Epithelial cell of esophagus (primary cell): ENCODE data around the gene F10.

Source experiments
- DNase-seq: peaks from one replicate; pipeline ENCODE4 v3.0.0; 2010; ENCODE audit warnings: low read depth
- H3K4me3 ChIP-seq: 2 replicates; pipeline ENCODE4 v1.5.1; 2011; ENCODE audit warnings: mild to moderate bottlenecking, low read length, control low read depth
- CTCF ChIP-seq: IDR thresholded peaks from 2 replicates; pipeline ENCODE4 v1.5.1; 2011; ENCODE audit warnings: low read depth, mild to moderate bottlenecking, low read length, control low read depth, inconsistent platforms; ENCODE audit not compliant: insufficient read depth; ENCODE audit errors: missing control alignments

F10 gene

GRCh38 chr13:113119822-113120189 is 2.8 kb upstream of the F10 start:
- no peak for TF ChIP-seq CTCF
- no peak overlapping the region for H3K4me3 ChIP-seq
- no peak for DNase-seq

- no peak overlapping the region for H3K4me3 ChIP-seq
- no peak for TF ChIP-seq CTCF
- no peak for DNase-seq
These were observed 2.1 kb upstream of the F10 start for GRCh38 chr13:113120300-113121182.

- H3K4me3 ChIP-seq, result no peak overlapping the region
- no peak for TF ChIP-seq CTCF
- no peak for DNase-seq
These were observed 1.2 kb upstream of the F10 start for GRCh38 chr13:113121183-113121927.

GRCh38 chr13:113121928-113122471 is 599 bp upstream of the F10 start:
- TF ChIP-seq CTCF, result no peak
- no peak for DNase-seq
- H3K4me3 ChIP-seq, result no peak overlapping the region

- no peak for DNase-seq
- H3K4me3 ChIP-seq, result no peak overlapping the region
- TF ChIP-seq CTCF, result no peak
These were observed 915 bp downstream of the F10 start for GRCh38 chr13:113123226-113124201.

GRCh38 chr13:113124211-113124970 is 1.8 kb downstream of the F10 start:
- no peak for TF ChIP-seq CTCF
- no peak overlapping the region for H3K4me3 ChIP-seq
- no peak for DNase-seq
